Trophoblast cell (in vitro differentiated cells and primary cell): Measurements from ENCODE around the gene SPATA2.

ENCODE experiments used
- DNase-seq, 2 donors: peaks; one replicate each; pipeline ENCODE4 v3.0.0-alpha.2; 2016
- H2AFZ ChIP-seq: 2 replicates; pipeline ENCODE4 v1.6.1; 2013; ENCODE audit warnings: low read length, moderate library complexity, mild to moderate bottlenecking; ENCODE audit not compliant: insufficient read depth, poor library complexity
- H2AK5ac ChIP-seq: 2 replicates; pipeline ENCODE4 v1.6.1; 2013; ENCODE audit warnings: mild to moderate bottlenecking, low read length
- H2BK120ac ChIP-seq: 2 replicates; pipeline ENCODE4 v1.6.1; 2013; ENCODE audit warnings: low read length, mild to moderate bottlenecking, moderate library complexity; ENCODE audit not compliant: insufficient read depth, poor library complexity
- H2BK12ac ChIP-seq: 2 replicates; pipeline ENCODE4 v1.6.1; 2013; ENCODE audit warnings: mild to moderate bottlenecking, low read length, moderate library complexity
- H2BK5ac ChIP-seq: 2 replicates; pipeline ENCODE4 v1.6.1; 2013; ENCODE audit warnings: low read length, low read depth, moderate library complexity, mild to moderate bottlenecking; ENCODE audit not compliant: poor library complexity
- H3K14ac ChIP-seq: 2 replicates; pipeline ENCODE4 v1.6.1; 2013; ENCODE audit warnings: mild to moderate bottlenecking, low read length
- H3K18ac ChIP-seq: 2 replicates; pipeline ENCODE4 v1.6.1; 2013; ENCODE audit warnings: mild to moderate bottlenecking, low read length
- H3K23ac ChIP-seq: 2 replicates; pipeline ENCODE4 v1.6.1; 2013; ENCODE audit warnings: low read length
- H3K27ac ChIP-seq: 2 replicates; pipeline ENCODE4 v1.5.1; 2013; ENCODE audit warnings: low read depth, mild to moderate bottlenecking, inconsistent platforms, low read length, moderate library complexity
- H3K27me3 ChIP-seq: 2 replicates; pipeline ENCODE4 v1.6.1; 2013; ENCODE audit warnings: inconsistent platforms, mild to moderate bottlenecking, low read length, moderate library complexity; ENCODE audit not compliant: insufficient read depth
- H3K36me3 ChIP-seq, 2 experiments: 1 replicate in 1 of 2; 2 replicates in 1 of 2; pipeline ENCODE4 v1.6.1; 2013; ENCODE audit warnings: low read length in 2 of 2, mild to moderate bottlenecking in 2 of 2, moderate library complexity in 1 of 2; ENCODE audit not compliant: insufficient read depth in 2 of 2, control insufficient read depth in 1 of 2
- H3K4ac ChIP-seq: 2 replicates; pipeline ENCODE4 v1.6.1; 2013; ENCODE audit warnings: low read depth, mild to moderate bottlenecking, low read length, moderate library complexity
- H3K4me1 ChIP-seq, 2 experiments: 1 replicate in 1 of 2; 2 replicates in 1 of 2; pipeline ENCODE4 v1.6.1; 2013; ENCODE audit warnings: low read length in 2 of 2, mild to moderate bottlenecking in 2 of 2, moderate library complexity in 1 of 2; ENCODE audit not compliant: insufficient read depth in 2 of 2, control insufficient read depth in 1 of 2
- H3K4me2 ChIP-seq: 2 replicates; pipeline ENCODE4 v1.6.1; 2013; ENCODE audit warnings: inconsistent platforms, mild to moderate bottlenecking, low read length, moderate library complexity
- H3K4me3 ChIP-seq: 2 replicates; pipeline ENCODE4 v1.5.1; 2013; ENCODE audit warnings: mild to moderate bottlenecking, low read depth, low read length, inconsistent platforms
- H3K79me1 ChIP-seq: one replicate; pipeline ENCODE4 v1.6.1; 2013; ENCODE audit warnings: low read length
- H3K79me2 ChIP-seq: 2 replicates; pipeline ENCODE4 v1.6.1; 2013; ENCODE audit warnings: low read length, mild to moderate bottlenecking; ENCODE audit not compliant: control insufficient read depth, insufficient read depth, poor library complexity
- H3K9ac ChIP-seq: 2 replicates; pipeline ENCODE4 v1.6.1; 2013; ENCODE audit warnings: mild to moderate bottlenecking, low read length
- H3K9me3 ChIP-seq: 2 replicates; pipeline ENCODE4 v1.6.1; 2013; ENCODE audit warnings: low read depth, mild to moderate bottlenecking, control low read depth, inconsistent platforms, low read length; ENCODE audit not compliant: insufficient read depth
- H4K12ac ChIP-seq: 2 replicates; pipeline ENCODE4 v1.6.1; 2013; ENCODE audit warnings: low read depth, mild to moderate bottlenecking, low read length, moderate library complexity
- H4K8ac ChIP-seq: 2 replicates; pipeline ENCODE4 v1.6.1; 2013; ENCODE audit warnings: low read depth, mild to moderate bottlenecking, low read length, moderate library complexity
- H4K91ac ChIP-seq: one replicate; pipeline ENCODE4 v1.6.1; 2013; ENCODE audit warnings: low read depth, mild to moderate bottlenecking, low read length, moderate library complexity
- whole genome bisulfite sequencing: extraction: QIAGEN DNeasy Blood & Tissue Kit; methylation state at CpG from one replicate; pipeline ENCODE4 v1.1.7; 2013; ENCODE audit warnings: missing lambda C conversion rate; ENCODE audit not compliant: insufficient read length, insufficient coverage; ENCODE audit errors: extremely low coverage; 5-methylcytosine and 5-hydroxymethylcytosine counted together

SPATA2 gene

GRCh38 chr20:49874696-49875095, 40.6 kb downstream of the SPATA2 start:
- no peaks in the 10 kb centered on the region for H3K9me3 ChIP-seq
- H4K91ac ChIP-seq: no peak overlapping the region
- H3K4ac ChIP-seq: no peak overlapping the region
- no peaks in the 10 kb centered on the region for H3K27me3 ChIP-seq
- no peak overlapping the region for H3K14ac ChIP-seq
- H3K4me3 ChIP-seq: no peak overlapping the region
- no peak overlapping the region for H3K9ac ChIP-seq
- peaks cover 0 to 5% of the 10 kb centered on the region in 2 experiments for H3K36me3 ChIP-seq
- H4K12ac ChIP-seq: no peak overlapping the region
- H2BK5ac ChIP-seq: no peak overlapping the region
- no peaks in the 10 kb centered on the region for H3K79me2 ChIP-seq
- H3K79me1 ChIP-seq: no peaks in the 10 kb centered on the region
- WGBS: no CpG with 5 or more reads among the region's 6 CpGs
- no peak for DNase-seq
- no peak overlapping the region for H3K23ac ChIP-seq
- no peak overlapping the region for H2BK12ac ChIP-seq
- no peak overlapping the region for H3K4me2 ChIP-seq
- peaks cover 0 to 7% of the 10 kb centered on the region in 2 experiments for H3K4me1 ChIP-seq
- no peak overlapping the region for H4K8ac ChIP-seq
- no peak overlapping the region for H2AK5ac ChIP-seq
- H3K18ac ChIP-seq: no peak overlapping the region
- no peak overlapping the region for H2AFZ ChIP-seq
- no peak overlapping the region for H3K27ac ChIP-seq
- no peak overlapping the region for H2BK120ac ChIP-seq

- H2AK5ac ChIP-seq: no peak overlapping the region
Observed at GRCh38 chr20:49872056-49872455, 43.3 kb downstream of the SPATA2 start.

GRCh38 chr20:49871391-49871948, 43.9 kb downstream of the SPATA2 start:
- no peak overlapping the region for H4K91ac ChIP-seq
- no peak overlapping the region for H2BK120ac ChIP-seq
- H3K18ac ChIP-seq: no peak overlapping the region
- H3K27ac ChIP-seq: peak overlapping the region; percentile 20
- H2BK12ac ChIP-seq: no peak overlapping the region
- H2BK5ac ChIP-seq: no peak overlapping the region
- no peak overlapping the region for H2AFZ ChIP-seq
- no peaks in the 10 kb centered on the region for H3K9me3 ChIP-seq
- H4K12ac ChIP-seq: no peak overlapping the region
- H3K4me2 ChIP-seq: no peak overlapping the region
- no peak overlapping the region for H4K8ac ChIP-seq
- no peaks in the 10 kb centered on the region for H3K79me2 ChIP-seq
- peaks cover 0 to 5% of the 10 kb centered on the region in 2 experiments for H3K36me3 ChIP-seq
- no peaks in the 10 kb centered on the region for H3K79me1 ChIP-seq
- H2AK5ac ChIP-seq: no peak overlapping the region
- no peak overlapping the region for H3K23ac ChIP-seq
- no peak overlapping the region for H3K14ac ChIP-seq
- peaks cover 2 to 17% of the 10 kb centered on the region in 2 experiments for H3K4me1 ChIP-seq
- no CpG with 5 or more reads among the region's 6 CpGs for WGBS
- no peak overlapping the region for H3K4ac ChIP-seq
- no peak overlapping the region for H3K4me3 ChIP-seq
- no peak overlapping the region for H3K9ac ChIP-seq
- no peaks in the 10 kb centered on the region for H3K27me3 ChIP-seq
- peak; percentile 78 to 82 for DNase-seq

More at GRCh38 chr20:49872056-49872455, 43.3 kb downstream of the SPATA2 start:
- Histone ChIP-seq H4K91ac (no peak overlapping the region), H3K18ac (no peak overlapping the region), H4K12ac (no peak overlapping the region), H3K79me2 (no peaks in the 10 kb centered on the region), H3K9ac (no peak overlapping the region), H3K27ac (peak overlapping the region; percentile 20), H2AFZ (no peak overlapping the region), H3K79me1 (no peaks in the 10 kb centered on the region), H3K23ac (no peak overlapping the region), H3K4ac (no peak overlapping the region), H3K36me3 (peaks cover 0 to 5% of the 10 kb centered on the region in 2 experiments), H2BK120ac (no peak overlapping the region), H3K27me3 (no peaks in the 10 kb centered on the region), H2BK12ac (no peak overlapping the region), H4K8ac (no peak overlapping the region), H3K4me1 (peaks cover 2 to 17% of the 10 kb centered on the region in 2 experiments), H3K4me3 (no peak overlapping the region), H2BK5ac (no peak overlapping the region), H3K9me3 (no peaks in the 10 kb centered on the region), H3K14ac (no peak overlapping the region), H3K4me2 (no peak overlapping the region)
- no CpG with 5 or more reads among the region's 1 CpG for WGBS
- DNase-seq: peak; percentile 74 to 91

- Histone ChIP-seq H4K12ac (peak overlapping the region; percentile 59), H3K27me3 (no peaks in the 10 kb centered on the region), H3K9me3 (no peaks in the 10 kb centered on the region), H3K36me3 (peaks cover 2 to 10% of the 10 kb centered on the region in 2 experiments), H2BK12ac (no peak overlapping the region), H3K23ac (no peak overlapping the region), H4K8ac (no peak overlapping the region), H3K18ac (no peak overlapping the region), H3K27ac (no peak overlapping the region), H3K79me2 (no peaks in the 10 kb centered on the region), H3K79me1 (no peaks in the 10 kb centered on the region), H2BK5ac (no peak overlapping the region), H2AFZ (no peak overlapping the region), H3K4me1 (peaks cover 2 to 17% of the 10 kb centered on the region in 2 experiments), H3K4me2 (no peak overlapping the region), H3K4ac (no peak overlapping the region), H2BK120ac (no peak overlapping the region), H2AK5ac (no peak overlapping the region), H3K14ac (no peak overlapping the region), H3K9ac (no peak overlapping the region), H4K91ac (no peak overlapping the region), H3K4me3 (no peak overlapping the region)
- no CpG with 5 or more reads among the region's 5 CpGs for WGBS
- DNase-seq: no peak
Observed at GRCh38 chr20:49870261-49870660, 45.1 kb downstream of the SPATA2 start.
